ENCODE data around the gene ZNF836. TPM values are rescaled to one million over a fixed set of nuclear protein-coding genes. Genes with fewer than 3 reads are reported as not detected.

The ZNF836 gene
- total and polyA plus RNA-seq, 9 of the 15 experiments (the other 6 are each of a cell fraction or from before 2014, with no cell fraction given): 0.24 to 0.69 (median 0.64) TPM; not detected in 2

GRCh38 chr19:52189735-52190486 lies 18.5 kb upstream of the ZNF836 start, which contains the start of gene PPP2R1A (continued):
- TF ChIP-seq LARP7 (IDR thresholded peaks at IDR 0.05) (no peak), CREBBP (IDR thresholded peaks at IDR 0.05; ENCODE audit: low read depth, low read length) (no peak), NFATC3 (IDR thresholded peaks at IDR 0.05) (no peak), MECOM (CRISPR knock-in tag; IDR thresholded peaks at IDR 0.05) (no peak), PCBP1 (IDR thresholded peaks at IDR 0.05; ENCODE audit: low read depth, low read length, poor library complexity, severe bottlenecking) (peak; percentile 66), ZNF717 (CRISPR knock-in tag; IDR thresholded peaks at IDR 0.05) (no peak), HBP1 (CRISPR knock-in tag; IDR thresholded peaks at IDR 0.05) (0 out of 2 replicates have a peak, but pooled peaks have one; percentile 23), ZBTB11 (CRISPR knock-in tag; IDR thresholded peaks at IDR 0.05) (peak in 1 of 3 experiments; percentile 59; a peak in 1 of 6 replicates), ZBTB17 (CRISPR knock-in tag; IDR thresholded peaks at IDR 0.05) (no peak), FOXM1 (IDR thresholded peaks at IDR 0.05; ENCODE audit: low read depth) (no peak), FOXM1 (CRISPR knock-in tag; IDR thresholded peaks at IDR 0.05; ENCODE audit: low read depth) (no peak), ZBTB7A (IDR thresholded peaks at IDR 0.05; ENCODE audit: borderline replicate concordance, control insufficient read depth, low read depth, low read length) (peak; percentile 84), ZBTB49 (CRISPR knock-in tag; IDR thresholded peaks at IDR 0.05; ENCODE audit: borderline replicate concordance) (no peak), ZNF766 (CRISPR knock-in tag; conservative IDR thresholded peaks at IDR 0.05) (peak; percentile 47; the same call in 1 of the 2 replicates), MBD1 (CRISPR knock-in tag; IDR thresholded peaks at IDR 0.05) (no peak)
- TF ChIP-seq, protein P1, sequence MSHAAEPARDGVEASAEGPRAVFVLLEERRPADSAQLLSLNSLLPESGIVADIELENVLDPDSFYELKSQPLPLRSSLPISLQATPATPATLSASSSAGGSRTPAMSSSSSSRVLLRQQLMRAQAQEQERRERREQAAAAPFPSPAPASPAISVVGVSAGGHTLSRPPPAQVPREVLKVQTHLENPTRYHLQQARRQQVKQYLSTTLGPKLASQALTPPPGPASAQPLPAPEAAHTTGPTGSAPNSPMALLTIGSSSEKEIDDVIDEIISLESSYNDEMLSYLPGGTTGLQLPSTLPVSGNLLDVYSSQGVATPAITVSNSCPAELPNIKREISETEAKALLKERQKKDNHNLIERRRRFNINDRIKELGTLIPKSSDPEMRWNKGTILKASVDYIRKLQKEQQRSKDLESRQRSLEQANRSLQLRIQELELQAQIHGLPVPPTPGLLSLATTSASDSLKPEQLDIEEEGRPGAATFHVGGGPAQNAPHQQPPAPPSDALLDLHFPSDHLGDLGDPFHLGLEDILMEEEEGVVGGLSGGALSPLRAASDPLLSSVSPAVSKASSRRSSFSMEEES (CRISPR knock-in tag; IDR thresholded peaks at IDR 0.05): no peak

All from K562 (cell line).